GM15510 (cell line): ENCODE results near the gene HFE.
A peak's percentile ranks its signal among the peaks of the same experiment; 100 is the strongest.

Source experiments
- POLR2A ChIP-seq: IDR thresholded peaks from 3 replicates; pipeline ENCODE4 v1.6.1; 2011; ENCODE audit warnings: borderline replicate concordance; ENCODE audit not compliant: insufficient read length; ENCODE audit errors: extremely low read depth

Gene HFE

DNA sequence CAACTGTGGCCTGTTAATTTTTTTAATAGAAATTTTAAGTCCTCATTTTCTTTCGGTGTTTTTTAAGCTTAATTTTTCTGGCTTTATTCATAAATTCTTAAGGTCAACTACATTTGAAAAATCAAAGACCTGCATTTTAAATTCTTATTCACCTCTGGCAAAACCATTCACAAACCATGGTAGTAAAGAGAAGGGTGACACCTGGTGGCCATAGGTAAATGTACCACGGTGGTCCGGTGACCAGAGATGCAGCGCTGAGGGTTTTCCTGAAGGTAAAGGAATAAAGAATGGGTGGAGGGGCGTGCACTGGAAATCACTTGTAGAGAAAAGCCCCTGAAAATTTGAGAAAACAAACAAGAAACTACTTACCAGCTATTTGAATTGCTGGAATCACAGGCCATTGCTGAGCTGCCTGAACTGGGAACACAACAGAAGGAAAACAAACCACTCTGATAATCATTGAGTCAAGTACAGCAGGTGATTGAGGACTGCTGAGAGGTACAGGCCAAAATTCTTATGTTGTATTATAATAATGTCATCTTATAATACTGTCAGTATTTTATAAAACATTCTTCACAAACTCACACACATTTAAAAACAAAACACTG is 10.1 kb downstream of the HFE start:
- no peak for TF ChIP-seq POLR2A

DNA sequence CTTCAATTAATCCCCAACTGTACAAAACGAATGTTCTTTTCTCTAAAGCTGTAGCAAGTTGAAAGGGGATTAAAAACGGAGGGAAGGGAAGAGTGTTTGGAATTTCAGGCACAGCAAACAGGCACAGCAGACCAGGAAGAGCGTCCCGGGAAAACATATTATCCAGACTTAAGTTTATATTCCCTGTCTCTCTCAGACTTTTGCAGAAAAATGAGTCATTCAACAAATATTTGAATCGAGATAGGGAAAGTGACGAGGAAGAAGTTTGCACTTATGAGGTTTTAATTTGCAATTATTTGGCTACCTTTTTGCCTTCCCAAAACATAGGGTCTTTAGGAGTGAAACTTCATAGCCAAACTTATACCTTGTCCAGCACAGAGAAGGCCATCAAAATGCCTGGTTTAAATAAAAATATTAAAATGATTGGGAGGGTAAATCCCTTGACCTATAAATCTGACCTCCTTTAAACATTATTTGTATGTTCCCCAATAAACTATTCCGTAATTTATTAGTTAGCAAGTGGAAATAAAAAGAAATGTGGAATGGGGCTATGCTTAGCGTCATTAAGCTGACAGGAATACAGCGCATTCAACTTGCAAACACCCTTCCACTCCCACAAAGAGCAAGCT is 16.0 kb downstream of the HFE start:
- no peak for TF ChIP-seq POLR2A

DNA sequence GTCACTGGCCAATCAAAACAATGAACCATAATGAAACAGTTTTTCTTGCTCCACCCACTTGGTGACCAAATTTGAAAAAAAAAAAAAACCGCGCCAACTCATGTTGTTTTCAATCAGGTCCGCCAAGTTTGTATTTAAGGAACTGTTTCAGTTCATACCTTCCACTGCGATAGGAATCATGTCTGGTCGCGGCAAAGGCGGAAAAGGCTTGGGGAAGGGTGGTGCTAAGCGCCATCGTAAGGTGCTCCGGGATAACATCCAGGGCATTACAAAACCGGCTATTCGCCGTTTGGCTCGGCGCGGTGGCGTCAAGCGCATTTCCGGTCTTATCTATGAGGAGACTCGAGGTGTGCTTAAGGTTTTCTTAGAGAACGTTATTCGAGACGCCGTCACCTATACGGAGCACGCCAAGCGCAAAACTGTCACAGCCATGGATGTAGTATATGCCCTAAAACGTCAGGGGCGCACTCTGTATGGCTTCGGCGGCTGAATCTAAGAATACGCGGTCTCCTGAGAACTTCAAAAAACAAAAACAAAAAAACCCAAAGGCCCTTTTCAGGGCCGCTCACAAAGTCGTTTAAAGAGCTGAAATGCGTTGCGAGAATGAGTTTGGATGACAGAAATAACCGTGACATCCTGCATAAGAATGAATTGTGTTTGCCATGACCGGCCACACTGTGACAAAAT is 16.7 kb downstream of the HFE start:
- peak; percentile 99 for TF ChIP-seq POLR2A

DNA sequence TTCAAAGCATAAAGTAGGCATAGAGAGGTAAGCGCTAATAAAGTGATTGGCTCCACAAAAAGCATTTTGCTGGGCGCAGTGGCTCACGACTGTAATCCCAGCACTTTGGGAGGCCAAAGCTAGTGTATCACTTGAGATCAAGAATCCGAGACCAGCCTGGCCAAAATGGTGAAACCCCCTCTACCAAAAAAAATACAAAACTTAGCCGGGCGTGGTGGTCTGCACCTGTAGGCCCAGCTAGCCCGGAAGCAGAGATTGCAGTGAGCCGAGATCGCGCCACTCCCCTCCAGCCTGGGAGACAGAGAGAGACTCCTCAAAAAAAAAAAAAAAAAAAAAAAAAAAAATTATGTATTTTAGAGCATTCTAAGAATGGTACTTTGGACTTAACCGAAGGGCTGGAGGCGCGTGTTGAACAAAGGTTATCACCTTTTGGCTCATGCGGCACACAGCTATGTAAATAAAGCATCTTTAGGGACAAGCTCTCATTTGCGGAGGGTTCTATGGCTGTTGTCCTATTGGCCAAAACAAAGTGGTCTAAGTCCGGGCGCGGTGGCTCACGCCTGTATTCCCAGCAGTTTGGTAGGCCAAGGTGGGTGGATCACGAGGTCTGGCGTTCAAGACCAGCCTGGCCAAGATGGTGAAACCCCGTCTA is 17.4 kb downstream of the HFE start:
- TF ChIP-seq POLR2A, result no peak

DNA sequence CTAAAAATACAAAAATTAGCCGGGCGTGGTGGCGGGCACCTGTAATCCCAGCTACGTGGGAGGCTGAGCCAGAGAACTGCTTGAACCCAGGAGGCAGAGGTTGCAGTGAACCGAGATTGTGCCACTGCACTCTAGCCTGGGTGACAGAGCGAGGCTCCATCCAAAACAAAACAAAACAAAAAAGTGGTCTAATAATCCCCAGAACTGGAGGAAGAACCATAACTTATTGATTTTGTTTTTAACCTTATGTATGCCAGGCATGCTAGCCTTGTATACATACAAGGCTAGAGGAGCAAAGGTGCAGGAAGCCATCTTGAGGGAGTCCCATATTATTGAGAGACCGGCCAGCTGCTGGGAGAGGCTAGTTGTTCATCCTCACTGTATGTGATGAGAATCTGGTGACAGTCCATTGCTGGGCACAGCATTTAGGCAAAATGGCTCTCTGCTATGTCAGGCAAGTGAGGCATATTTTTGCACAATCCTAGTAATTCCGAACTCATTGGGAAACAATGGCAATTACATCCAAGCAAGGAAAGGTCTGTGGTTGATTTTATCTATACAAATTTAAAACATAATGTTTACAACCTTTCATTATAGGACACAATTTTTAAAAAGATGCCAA is 18.0 kb downstream of the HFE start:
- TF ChIP-seq POLR2A, result no peak

DNA sequence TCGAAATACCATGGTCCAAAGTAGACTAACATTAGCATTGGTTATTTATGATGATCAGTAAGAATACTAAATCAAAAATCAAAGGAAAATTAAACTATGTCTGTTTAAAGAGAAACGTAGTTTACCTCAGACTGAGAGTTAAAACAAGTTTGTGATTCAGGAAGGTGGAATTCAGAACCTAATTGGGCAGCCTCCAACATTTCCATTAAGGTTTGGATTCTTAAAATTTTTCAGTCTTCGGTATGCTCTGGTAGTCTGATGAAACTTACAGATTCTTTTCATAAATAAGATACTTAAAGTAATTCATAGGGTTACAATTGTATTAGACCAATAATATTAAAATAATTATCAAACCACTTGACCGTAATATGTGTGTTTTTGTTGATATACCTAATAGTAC is 18.6 kb downstream of the HFE start:
- TF ChIP-seq POLR2A, result no peak

DNA sequence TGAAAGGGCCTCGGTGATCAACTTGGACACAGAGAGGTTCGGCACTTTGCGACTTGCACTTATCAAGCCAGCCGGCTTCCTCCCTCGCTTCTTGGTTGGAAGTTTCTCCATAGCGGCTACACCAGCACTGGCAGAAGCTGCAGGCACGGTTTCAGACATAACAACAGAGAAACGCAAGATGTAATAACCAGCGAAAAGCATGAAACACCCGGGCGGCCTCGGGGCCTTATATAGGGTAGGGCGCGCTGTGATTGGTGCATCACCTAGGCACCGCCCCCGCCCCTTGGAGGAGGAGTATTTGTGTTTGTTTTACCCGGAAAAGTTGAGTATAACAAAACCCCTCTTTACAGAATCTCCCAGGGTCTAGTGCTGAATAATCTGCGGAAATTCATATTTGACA is 20.7 kb downstream of the HFE start:
- no peak for TF ChIP-seq POLR2A

DNA sequence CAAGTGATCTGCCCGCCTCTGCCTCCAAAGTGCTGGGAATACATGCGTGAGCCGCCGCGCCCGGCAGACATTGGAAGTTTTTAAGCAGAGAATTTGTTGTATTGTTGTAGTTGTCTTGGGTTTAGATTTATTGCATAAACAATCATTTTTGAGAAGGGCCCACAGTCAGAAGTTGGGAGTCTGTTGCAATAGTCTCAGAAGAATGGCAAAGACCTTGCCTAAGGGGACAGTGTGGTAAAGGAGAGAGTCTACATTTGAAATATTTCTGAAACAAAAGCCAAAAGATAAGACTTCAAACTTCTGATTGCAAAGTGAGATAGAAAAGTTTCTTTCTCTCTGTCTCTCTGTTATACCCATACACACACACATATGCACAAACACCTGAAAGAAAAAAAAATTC is 22.5 kb downstream of the HFE start:
- TF ChIP-seq POLR2A, result no peak

DNA sequence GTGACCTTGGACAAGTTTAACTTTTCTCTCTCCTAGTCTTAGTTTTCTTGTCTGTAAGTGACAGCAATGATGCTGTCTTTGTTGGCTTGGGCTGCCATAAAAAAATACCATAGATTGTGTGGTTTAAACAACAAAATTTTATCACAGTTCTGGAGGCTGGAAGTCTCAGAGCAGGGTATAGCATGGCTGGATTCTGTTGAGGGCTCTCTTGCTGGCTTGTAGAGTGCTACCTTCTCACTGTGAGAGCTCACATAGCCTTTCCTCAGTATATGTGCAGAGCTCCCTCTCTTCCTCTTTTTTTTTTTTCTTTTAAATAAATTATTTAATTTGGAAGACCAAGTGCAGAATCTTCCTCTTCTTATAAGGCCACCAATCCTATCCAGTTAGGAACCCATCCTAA is 26.3 kb downstream of the HFE start:
- no peak for TF ChIP-seq POLR2A

DNA sequence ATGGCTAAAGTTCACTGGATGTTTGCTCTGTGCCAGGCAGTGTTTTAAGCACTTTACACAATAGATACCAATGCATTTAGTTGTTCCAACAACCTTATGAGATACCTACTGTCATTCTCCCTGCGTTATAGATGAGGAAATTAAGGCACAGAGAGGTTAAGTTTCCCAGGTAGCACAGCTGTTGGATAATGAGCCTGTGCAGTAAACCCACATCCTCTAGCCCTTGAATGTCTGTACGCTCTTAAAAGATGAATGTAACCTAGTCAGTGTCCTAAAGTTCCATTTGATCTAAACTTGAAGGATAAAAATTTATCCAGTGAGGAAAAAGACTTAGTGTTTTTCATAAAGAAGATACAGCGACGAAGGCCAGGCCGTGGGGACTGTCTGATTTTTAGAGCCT is 28.0 kb downstream of the HFE start:
- no peak for TF ChIP-seq POLR2A

DNA sequence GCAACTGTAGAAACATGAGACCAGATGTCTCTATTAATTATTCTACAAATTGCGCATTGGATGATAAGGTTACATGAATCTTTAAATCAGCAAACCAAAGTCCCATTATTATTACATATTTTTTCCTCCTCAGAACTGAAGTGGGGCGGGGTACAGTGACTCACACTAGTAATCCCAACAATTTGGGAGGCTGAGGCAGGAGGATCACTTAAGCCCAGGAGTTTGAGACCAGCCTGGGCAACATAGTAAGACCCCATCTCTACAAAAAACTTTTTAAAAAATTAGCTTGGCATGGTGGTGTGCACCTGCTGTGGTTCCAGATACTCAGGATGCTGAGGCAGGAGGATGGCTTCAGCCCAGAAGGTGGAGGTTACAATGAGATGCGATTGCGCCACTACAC is 29.0 kb downstream of the HFE start:
- TF ChIP-seq POLR2A, result no peak

DNA sequence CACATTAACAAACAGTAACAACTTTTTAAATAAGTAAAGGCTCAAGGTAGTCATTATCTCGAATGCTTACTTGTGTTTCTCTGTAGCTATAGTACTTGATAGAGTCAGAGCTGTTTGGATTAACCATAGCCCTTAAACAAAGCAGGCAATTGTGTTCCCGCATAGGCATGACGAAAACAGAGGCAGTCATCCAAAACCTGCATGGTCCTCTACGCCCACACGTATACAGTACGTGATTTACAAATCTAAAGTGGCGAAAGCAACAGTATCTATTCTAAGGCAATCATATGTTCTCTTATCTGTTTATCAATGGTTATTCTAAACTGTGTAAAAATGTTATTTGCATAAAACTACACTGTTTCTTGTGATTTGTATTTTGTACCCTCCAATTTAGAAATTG is 31.8 kb downstream of the HFE start:
- no peak for TF ChIP-seq POLR2A

DNA sequence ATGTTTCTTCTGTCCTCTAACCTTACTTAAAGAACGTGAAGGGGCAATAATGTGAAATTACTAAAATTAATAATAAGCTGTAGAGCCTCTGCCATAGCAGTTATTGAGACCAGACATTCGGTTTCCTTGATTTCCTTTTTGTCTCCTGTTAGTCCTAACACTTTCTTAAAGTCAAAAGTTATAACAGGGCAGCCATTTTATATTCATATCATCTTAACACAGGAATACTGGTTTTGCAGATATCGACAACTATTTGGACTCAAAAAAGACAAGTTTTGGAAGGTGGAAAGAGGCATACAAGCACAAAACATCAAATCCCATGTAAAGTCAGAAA is 33.5 kb downstream of the HFE start:
- TF ChIP-seq POLR2A, result no peak

DNA sequence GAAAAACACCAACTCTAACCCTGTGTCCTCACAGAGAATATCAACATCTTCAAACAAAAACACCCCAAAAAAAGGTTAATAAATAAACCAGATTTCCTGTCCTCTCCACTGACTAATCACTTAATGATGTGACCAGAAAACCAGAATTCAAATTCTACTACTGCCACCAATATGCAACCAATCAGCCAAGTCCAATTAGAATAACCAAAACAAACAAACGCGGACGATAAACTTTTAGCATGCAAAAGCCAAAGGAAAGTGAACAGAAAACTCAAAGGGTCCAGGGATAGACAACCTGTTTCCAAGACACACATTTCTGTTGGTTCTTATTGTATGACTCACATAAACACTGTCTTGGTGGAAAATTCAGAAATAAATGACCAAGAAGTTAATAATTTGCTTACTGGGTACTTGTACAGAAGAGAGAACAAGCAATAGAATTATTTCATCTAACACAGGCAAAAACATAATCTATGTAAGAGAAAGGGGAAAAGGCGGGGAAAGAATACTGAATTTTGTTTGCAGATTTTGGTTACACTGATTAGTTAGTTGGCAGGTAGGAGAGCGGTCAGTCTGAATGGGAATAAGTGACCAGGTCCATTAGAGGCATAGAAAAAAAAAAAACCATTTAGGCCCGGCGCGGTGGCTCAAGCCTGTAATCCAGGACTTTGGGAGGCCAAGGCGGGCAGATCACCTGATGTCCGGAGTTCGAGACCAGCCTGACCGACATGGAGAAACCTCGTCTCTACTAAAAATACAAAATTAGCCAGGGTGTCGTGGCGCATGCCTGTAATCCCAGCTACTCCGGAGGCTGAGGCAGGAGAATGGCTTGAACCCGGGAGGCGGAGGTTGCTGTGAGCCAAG is 34.1 kb downstream of the HFE start:
- TF ChIP-seq POLR2A, result no peak

DNA sequence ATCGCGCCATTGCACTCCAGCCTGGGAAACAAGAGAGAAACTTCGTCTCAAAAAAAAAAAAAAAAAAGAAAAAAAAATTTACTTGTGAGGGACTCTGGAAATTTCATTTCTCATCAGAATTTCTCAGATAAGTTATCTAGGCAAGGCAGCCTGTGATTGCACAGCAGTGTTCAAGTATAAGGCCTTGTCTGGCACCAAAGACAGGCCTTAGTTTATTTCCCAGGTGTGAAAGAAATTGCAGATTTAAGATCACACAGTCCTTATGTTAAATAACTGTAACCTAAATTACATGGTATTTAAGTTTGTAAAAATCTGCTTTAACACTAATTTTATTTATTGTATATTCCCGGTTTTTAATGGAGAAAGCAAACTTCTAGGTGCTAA is 34.8 kb downstream of the HFE start:
- no peak for TF ChIP-seq POLR2A

DNA sequence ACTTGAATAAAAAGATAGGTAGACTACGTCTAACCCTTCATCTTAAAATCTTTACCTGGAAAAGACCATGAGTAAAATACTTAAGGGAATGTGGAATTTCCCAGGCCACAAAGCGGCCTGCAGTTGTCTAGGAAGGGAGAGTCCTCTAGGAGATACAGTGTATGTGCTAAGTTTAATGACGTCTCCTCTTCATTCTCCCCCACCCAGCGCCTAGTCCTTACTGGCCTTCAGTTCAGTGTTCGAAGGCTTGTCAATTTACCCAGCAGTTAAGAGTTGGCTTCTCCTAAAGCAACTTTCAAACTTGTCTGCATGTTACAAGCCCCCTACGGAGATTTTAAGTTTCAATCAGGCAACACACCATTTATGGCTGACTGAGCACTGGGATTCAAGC is 35.2 kb downstream of the HFE start:
- no peak for TF ChIP-seq POLR2A
